Astrocyte of the spinal cord (primary cell): Measurements from ENCODE around the gene ZNF836.
"Not testable (repeated sequence)": the region's sequence is repeated elsewhere in the genome, so short reads cannot be mapped to it uniquely, and the experiment has no call there.

Source experiments
- DNase-seq: peaks from one replicate; pipeline ENCODE4 v3.0.0; 2011; ENCODE audit warnings: low read depth, low spot score
- H3K4me3 ChIP-seq: 2 replicates; pipeline ENCODE4 v1.5.1; 2011; ENCODE audit warnings: low read depth, mild to moderate bottlenecking, low read length, moderate library complexity
- in situ Hi-C: cut with HindIII; loops from 2 replicates; pipeline ENCODE4 v1.10.0; 2017; ENCODE audit warnings: low sequenced_read_pairs
- TF ChIP-seq, protein P1 (sequence below): IDR thresholded peaks from 2 replicates; pipeline ENCODE4 v1.5.1; 2012; ENCODE audit warnings: low read depth, mild to moderate bottlenecking, low read length, inconsistent platforms

ZNF836 gene

DNA sequence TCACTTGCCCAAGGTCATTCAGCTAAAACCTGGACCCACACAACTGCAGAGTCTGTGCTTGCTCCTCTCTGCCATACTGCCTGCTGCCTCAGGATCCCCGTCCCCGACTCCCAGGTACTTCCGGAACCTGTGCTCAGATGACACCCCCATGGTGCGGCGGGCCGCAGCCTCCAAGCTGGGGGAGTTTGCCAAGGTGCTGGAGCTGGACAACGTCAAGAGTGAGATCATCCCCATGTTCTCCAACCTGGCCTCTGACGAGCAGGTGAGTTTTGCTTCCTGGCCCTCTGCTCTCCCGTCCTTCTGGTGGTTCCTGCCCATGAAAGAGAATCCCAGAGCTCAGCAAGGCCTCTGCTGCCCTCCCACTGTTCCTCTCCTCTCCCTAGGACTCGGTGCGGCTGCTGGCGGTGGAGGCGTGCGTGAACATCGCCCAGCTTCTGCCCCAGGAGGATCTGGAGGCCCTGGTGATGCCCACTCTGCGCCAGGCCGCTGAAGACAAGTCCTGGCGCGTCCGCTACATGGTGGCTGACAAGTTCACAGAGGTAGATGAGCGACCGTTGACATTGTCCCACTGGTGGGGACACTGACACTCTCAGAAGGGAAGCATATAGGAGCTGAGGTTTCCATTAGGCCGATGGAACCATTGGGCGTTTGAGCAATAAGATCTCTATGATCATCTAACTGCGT, 41.3 kb upstream of the ZNF836 start:
- no peak overlapping the region for H3K4me3 ChIP-seq
- in situ Hi-C loops = no loop called here
- DNase-seq = no peak
- TF ChIP-seq, protein P1, sequence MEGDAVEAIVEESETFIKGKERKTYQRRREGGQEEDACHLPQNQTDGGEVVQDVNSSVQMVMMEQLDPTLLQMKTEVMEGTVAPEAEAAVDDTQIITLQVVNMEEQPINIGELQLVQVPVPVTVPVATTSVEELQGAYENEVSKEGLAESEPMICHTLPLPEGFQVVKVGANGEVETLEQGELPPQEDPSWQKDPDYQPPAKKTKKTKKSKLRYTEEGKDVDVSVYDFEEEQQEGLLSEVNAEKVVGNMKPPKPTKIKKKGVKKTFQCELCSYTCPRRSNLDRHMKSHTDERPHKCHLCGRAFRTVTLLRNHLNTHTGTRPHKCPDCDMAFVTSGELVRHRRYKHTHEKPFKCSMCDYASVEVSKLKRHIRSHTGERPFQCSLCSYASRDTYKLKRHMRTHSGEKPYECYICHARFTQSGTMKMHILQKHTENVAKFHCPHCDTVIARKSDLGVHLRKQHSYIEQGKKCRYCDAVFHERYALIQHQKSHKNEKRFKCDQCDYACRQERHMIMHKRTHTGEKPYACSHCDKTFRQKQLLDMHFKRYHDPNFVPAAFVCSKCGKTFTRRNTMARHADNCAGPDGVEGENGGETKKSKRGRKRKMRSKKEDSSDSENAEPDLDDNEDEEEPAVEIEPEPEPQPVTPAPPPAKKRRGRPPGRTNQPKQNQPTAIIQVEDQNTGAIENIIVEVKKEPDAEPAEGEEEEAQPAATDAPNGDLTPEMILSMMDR = no peak

DNA sequence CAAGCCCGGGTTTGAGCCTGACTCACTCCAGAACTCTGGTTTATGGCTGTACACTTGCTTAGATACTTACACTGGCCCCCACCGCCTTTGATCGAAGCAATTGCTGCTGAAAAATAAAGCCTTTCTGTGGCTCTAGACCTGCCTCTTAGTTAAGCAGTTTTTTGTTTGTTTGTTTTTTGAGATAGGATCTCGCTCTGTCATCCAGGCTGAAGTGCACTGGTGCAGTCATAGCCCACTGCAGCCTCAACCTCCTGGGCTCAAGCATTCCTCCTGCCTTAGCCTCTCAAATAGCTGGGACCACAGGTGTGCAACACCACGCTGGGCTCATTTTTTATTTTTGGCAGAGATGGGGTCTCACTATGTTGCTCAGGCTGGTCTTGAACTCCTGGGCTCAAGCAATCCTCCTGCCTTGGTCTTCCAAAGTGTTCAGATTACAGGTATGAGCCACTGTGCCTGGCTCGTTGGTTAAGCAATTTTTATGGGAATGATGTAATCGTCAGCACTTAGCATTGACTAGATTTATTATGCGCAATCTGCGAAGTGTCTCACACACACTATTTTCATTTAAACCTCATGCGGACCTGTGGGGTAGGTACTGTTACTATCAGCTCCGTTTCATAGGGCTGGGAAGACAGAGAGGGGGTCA, 40.6 kb upstream of the ZNF836 start:
- TF ChIP-seq, protein P1 = no peak
- no peak for DNase-seq
- in situ Hi-C loops = no loop called here
- H3K4me3 ChIP-seq = no peak overlapping the region

DNA sequence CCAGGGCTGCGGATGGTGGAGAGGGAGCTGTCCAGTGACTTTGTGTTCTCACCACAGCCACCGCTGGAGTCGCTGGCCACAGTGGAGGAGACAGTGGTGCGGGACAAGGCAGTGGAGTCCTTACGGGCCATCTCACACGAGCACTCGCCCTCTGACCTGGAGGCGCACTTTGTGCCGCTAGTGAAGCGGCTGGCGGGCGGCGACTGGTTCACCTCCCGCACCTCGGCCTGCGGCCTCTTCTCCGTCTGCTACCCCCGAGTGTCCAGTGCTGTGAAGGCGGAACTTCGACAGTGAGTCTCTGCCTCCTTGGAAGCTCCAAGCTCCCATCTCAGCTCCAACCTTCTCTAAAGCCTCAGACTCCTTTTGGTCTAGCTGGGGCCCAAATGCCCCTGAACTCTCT, 39.8 kb upstream of the ZNF836 start:
- TF ChIP-seq, protein P1 = no peak

DNA sequence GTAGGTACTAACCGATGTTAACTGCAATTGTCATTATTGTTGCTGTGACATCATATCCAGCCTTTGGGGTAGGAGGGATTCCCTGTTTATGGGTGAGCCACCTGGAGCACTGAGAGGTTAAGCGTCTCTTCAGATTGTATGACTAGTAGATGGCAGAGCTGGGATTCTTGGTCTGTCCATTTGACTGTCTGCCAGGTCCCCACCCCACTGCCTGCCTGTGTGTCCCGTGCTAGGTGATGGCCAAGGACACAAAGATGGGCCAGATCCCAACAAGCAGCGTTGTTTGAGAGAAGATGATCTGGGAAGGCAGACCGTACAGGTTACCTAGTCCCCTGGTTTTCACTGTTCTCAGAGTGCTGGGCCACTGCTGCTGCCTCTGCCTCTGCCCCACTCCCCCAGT, 35.1 kb upstream of the ZNF836 start:
- TF ChIP-seq, protein P1 = no peak
- no peak for DNase-seq
- no peak overlapping the region for H3K4me3 ChIP-seq
- in situ Hi-C loops = no loop called here

More for the DNA sequence above, 39.8 kb upstream of the ZNF836 start:
- no peak for DNase-seq
- in situ Hi-C loops = no loop called here
- H3K4me3 ChIP-seq = no peak overlapping the region

DNA sequence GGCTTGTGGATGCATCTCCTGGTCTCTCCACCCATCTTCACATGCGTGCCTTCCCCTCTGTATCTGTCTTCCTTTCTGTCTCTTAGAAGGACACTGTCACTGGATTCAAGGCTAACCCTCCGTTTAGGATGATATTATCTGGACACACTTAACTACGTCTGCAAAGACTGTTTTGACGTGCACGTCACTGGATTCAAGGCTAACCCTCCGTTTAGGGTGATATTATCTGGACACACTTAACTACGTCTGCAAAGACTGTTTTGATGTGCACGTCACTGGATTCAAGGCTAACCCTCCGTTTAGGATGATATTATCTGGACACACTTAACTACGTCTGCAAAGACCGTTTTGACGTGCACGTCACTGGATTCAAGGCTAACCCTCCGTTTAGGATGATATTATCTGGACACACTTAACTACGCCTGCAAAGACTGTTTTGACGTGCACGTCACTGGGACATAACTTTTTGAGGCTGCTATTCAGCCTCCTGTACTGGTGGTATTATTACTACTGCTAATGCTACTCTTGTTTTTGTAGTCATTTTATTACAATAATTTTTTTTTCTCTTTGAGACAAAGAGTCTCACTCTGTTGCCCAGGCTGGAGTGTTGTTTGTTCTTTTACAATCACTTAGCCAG, 29.5 kb upstream of the ZNF836 start:
- H3K4me3 ChIP-seq, in situ Hi-C loops, DNase-seq: not testable (repeated sequence)

DNA sequence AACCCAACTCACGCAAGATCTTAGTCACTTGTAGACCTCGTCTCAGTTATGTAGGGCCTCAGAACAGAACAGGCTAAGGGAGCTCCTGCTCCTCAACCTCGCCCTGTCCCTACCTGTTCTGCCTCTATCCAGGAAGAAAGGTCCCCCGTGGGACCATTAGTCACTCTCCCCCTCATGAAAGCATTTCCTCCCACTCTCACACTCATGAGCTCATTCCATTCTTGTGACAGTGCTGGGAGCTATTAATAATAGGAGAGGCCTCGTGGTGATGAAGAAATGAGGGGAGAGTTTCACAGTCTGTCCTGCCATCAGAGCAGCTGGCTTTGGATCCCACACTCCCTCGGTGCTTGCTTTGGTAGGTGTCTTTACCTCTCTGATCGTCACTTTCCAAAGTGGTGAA, 28.6 kb upstream of the ZNF836 start:
- in situ Hi-C loops = no loop called here
- no peak overlapping the region for H3K4me3 ChIP-seq
- TF ChIP-seq, protein P1 = no peak

DNA sequence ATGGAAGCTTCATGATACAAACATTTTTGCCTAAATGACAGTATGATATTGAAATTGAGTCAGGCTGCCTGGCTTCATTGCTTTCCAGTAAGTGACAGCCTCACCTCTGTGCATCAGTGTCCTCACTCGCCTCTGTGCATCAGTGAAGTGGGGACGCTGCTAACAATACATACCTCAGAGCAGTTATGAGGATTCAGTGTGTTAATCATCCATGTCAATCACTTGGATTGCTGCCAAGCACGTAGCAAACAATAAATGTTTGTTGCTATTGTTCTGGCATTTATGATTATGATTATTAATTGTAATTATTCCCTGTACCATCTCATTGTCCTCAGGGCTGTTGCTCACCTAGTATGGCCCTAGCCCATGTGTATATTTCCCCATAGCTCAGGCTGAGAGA, 27.3 kb upstream of the ZNF836 start:
- no peak overlapping the region for H3K4me3 ChIP-seq
- in situ Hi-C loops = no loop called here
- TF ChIP-seq, protein P1 = no peak
- DNase-seq = no peak

More for the DNA sequence above, 28.6 kb upstream of the ZNF836 start:
- peak; percentile 27 for DNase-seq
